Natural killer cell (primary cell): ENCODE data around the gene ADAMTS17. TPM values are rescaled to one million over a fixed set of nuclear protein-coding genes. Genes with fewer than 3 reads are reported as not detected.

Source experiments
- ATAC-seq, 3 donors: fragments of 150-1000 bp in 2 of 3; fragments of 200-7000 bp in 1 of 3; cut with Tn5 transposase; 1 replicate in 1 of 3; 2 replicates in 2 of 3; pipeline ENCODE4 v1.10.0; 2021; ENCODE audit warnings: mild to moderate bottlenecking in 2 of 3, moderate library complexity in 2 of 3
- DNase-seq, 2 donors: peaks; one replicate each; pipeline versions ENCODE4 v3.0.0 to v3.0.0-alpha.2; 2013 to 2021; ENCODE audit warnings: mixed read lengths in 1 of 2
- H3K27ac ChIP-seq: one replicate; pipeline ENCODE4 v1.5.1; 2013; ENCODE audit warnings: mild to moderate bottlenecking, low read length
- H3K27me3 ChIP-seq: one replicate; pipeline ENCODE4 v1.6.1; 2013; ENCODE audit warnings: low read length; ENCODE audit not compliant: control insufficient read depth, insufficient read depth
- H3K36me3 ChIP-seq: one replicate; pipeline ENCODE4 v1.6.1; 2013; ENCODE audit warnings: low read length; ENCODE audit not compliant: control insufficient read depth, insufficient read depth
- H3K4me1 ChIP-seq: one replicate; pipeline ENCODE4 v1.6.1; 2013; ENCODE audit warnings: low read length; ENCODE audit not compliant: control insufficient read depth, insufficient read depth
- H3K4me3 ChIP-seq: one replicate; pipeline ENCODE4 v1.5.1; 2013; ENCODE audit warnings: low read length
- H3K9me3 ChIP-seq: one replicate; pipeline ENCODE4 v1.6.1; 2013; ENCODE audit warnings: low read length; ENCODE audit not compliant: control insufficient read depth, insufficient read depth
- H3K27ac Mint-ChIP-seq, 2 donors: one replicate each; pipeline ENCODE4 v1.8.0; 2022; ENCODE audit warnings: mild to moderate bottlenecking in 2 of 2, mixed read lengths in 2 of 2, moderate library complexity in 1 of 2
- H3K27me3 Mint-ChIP-seq, 2 donors: one replicate each; pipeline ENCODE4 v1.8.0; 2022; ENCODE audit warnings: low read depth in 2 of 2, mixed read lengths in 2 of 2
- H3K36me3 Mint-ChIP-seq: one replicate; pipeline ENCODE4 v1.8.0; 2022; ENCODE audit warnings: mixed read lengths
- H3K4me1 Mint-ChIP-seq, 2 donors: one replicate each; pipeline ENCODE4 v1.8.0; 2022; ENCODE audit warnings: mixed read lengths in 2 of 2
- H3K4me3 Mint-ChIP-seq: one replicate; pipeline ENCODE4 v1.8.0; 2022; ENCODE audit warnings: mild to moderate bottlenecking, moderate library complexity, mixed read lengths
- H3K9me3 Mint-ChIP-seq, 2 donors: one replicate each; pipeline ENCODE4 v1.8.0; 2022; ENCODE audit warnings: mixed read lengths in 2 of 2
- WGBS: methylation state at CpG from one replicate; pipeline ENCODE4 v1.1.7; 2013; ENCODE audit warnings: missing lambda C conversion rate; ENCODE audit not compliant: insufficient coverage; 5-methylcytosine and 5-hydroxymethylcytosine counted together
- intact Hi-C: fragments of 100-400 bp; cut with micrococcal nuclease; formaldehyde crosslinking; loops from one replicate; pipeline ENCODE4 v1.14.2; 2022
- total RNA-seq, 4 donors: library from RNA; stranded (reverse); fragments of 120-200 nt in 1 of 4; gene quantifications; one replicate each; pipeline versions ENCODE4 v1.2.3 to v1.2.4, GENCODE V29; 2013 to 2022
- TF ChIP-seq, protein P1 (sequence below): fragments of 200-600 bp; IDR thresholded peaks from one replicate; pipeline ENCODE4 v1.8.0; 2022; ENCODE audit warnings: antibody characterized with exemption

ADAMTS17 gene
- total RNA-seq, 3 donors from 2014 or later (not counting 1 experiment from before 2014, with no cell fraction given) = 4.8 to 9.5 (median 5.3) TPM

GRCh38 chr15:100372739-100373119 is 31.0 kb upstream of the ADAMTS17 start:
- H3K36me3 Mint-ChIP-seq = peaks cover 13% of the 10 kb centered on the region
- no peak overlapping the region for H3K27ac Mint-ChIP-seq
- H3K9me3 Mint-ChIP-seq = peaks cover 0 to 7% of the 10 kb centered on the region in 2 donors
- Histone ChIP-seq H3K4me3 (no peak overlapping the region), H3K9me3 (no peaks in the 10 kb centered on the region), H3K27ac (no peak overlapping the region), H3K4me1 (no peaks in the 10 kb centered on the region), H3K27me3 (peaks cover 23% of the 10 kb centered on the region), H3K36me3 (no peaks in the 10 kb centered on the region)
- H3K4me3 Mint-ChIP-seq = no peak overlapping the region
- WGBS = 21% methylated on average over 9 of the region's 9 CpGs
- ATAC-seq (no peak), DNase-seq (peak in 1 of 2 donors; percentile 20)
- H3K27me3 Mint-ChIP-seq = peaks cover 47 to 52% of the 10 kb centered on the region in 2 donors
- TF ChIP-seq, protein P1, sequence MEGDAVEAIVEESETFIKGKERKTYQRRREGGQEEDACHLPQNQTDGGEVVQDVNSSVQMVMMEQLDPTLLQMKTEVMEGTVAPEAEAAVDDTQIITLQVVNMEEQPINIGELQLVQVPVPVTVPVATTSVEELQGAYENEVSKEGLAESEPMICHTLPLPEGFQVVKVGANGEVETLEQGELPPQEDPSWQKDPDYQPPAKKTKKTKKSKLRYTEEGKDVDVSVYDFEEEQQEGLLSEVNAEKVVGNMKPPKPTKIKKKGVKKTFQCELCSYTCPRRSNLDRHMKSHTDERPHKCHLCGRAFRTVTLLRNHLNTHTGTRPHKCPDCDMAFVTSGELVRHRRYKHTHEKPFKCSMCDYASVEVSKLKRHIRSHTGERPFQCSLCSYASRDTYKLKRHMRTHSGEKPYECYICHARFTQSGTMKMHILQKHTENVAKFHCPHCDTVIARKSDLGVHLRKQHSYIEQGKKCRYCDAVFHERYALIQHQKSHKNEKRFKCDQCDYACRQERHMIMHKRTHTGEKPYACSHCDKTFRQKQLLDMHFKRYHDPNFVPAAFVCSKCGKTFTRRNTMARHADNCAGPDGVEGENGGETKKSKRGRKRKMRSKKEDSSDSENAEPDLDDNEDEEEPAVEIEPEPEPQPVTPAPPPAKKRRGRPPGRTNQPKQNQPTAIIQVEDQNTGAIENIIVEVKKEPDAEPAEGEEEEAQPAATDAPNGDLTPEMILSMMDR = no peak
- intact Hi-C loops = no loop called here
- H3K4me1 Mint-ChIP-seq = no peaks in the 10 kb centered on the region

- H3K9me3 Mint-ChIP-seq = no peaks in the 10 kb centered on the region
- H3K4me3 ChIP-seq = no peak overlapping the region
- peaks cover 6% of the 10 kb centered on the region for H3K27me3 ChIP-seq
- no peaks in the 10 kb centered on the region for H3K36me3 ChIP-seq
- 84% methylated on average over 2 of the region's 2 CpGs for WGBS
- peaks cover 45 to 54% of the 10 kb centered on the region in 2 donors for H3K27me3 Mint-ChIP-seq
- ATAC-seq (no peak), DNase-seq (no peak)
- H3K4me3 Mint-ChIP-seq = no peak overlapping the region
- intact Hi-C loops = no loop called here
- H3K36me3 Mint-ChIP-seq = no peaks in the 10 kb centered on the region
- peaks cover 1% of the 10 kb centered on the region for H3K4me1 ChIP-seq
- H3K9me3 ChIP-seq = no peaks in the 10 kb centered on the region
- no peak overlapping the region for H3K27ac ChIP-seq
- peaks cover 4 to 12% of the 10 kb centered on the region in 2 donors for H3K4me1 Mint-ChIP-seq
- TF ChIP-seq, protein P1 = no peak
- H3K27ac Mint-ChIP-seq = no peak overlapping the region
Observed at GRCh38 chr15:100355342-100355741, 13.6 kb upstream of the ADAMTS17 start.

DNA sequence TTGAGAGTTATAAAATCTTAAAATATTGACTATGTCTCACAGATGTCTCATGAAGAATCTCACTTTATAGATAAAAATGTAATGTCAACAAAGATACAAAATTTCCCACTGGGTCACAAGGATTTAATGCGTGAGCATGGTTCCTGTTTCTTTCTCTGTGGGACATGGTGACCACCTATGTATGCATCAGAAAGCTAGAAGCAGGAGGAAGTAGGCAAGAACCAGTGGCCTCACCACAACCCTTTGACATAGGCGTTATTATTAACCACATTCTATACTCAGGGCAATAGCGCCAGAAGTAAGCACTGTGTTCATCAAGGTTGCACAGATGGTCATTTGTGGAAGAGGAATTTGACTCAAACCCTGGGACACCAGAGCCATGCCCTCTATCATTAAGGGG is 11.7 kb upstream of the ADAMTS17 start:
- no peaks in the 10 kb centered on the region for H3K9me3 Mint-ChIP-seq
- H3K9me3 ChIP-seq = no peaks in the 10 kb centered on the region
- TF ChIP-seq, protein P1 = no peak
- H3K4me3 Mint-ChIP-seq = no peak overlapping the region
- no peak overlapping the region for H3K27ac ChIP-seq
- H3K27me3 ChIP-seq = peaks cover 6% of the 10 kb centered on the region
- H3K36me3 ChIP-seq = no peaks in the 10 kb centered on the region
- no peak overlapping the region for H3K27ac Mint-ChIP-seq
- H3K4me1 Mint-ChIP-seq = peaks cover 13 to 26% of the 10 kb centered on the region in 2 donors
- DNase-seq (no peak), ATAC-seq (peak in 1 of 3 donors; percentile 45)
- peaks cover 8% of the 10 kb centered on the region for H3K4me1 ChIP-seq
- H3K4me3 ChIP-seq = no peak overlapping the region
- intact Hi-C loops = no loop called here
- no peaks in the 10 kb centered on the region for H3K36me3 Mint-ChIP-seq
- peaks cover 27 to 43% of the 10 kb centered on the region in 2 donors for H3K27me3 Mint-ChIP-seq
- WGBS = 30% methylated on average over 1 of the region's 3 CpGs
